HL-60 (cell line): ENCODE measurements around the gene NFKBIB.

Experiments used
- DNase-seq, 2 experiments: peaks; one replicate each; pipeline ENCODE4 v3.0.0-alpha.2; 2010 to 2020; ENCODE audit warnings: low read depth in 1 of 2, low spot score in 1 of 2
- H3K27ac ChIP-seq: fragments of 250-450 bp; sonication (Bioruptor Pico); replicated peaks from 2 replicates; pipeline ENCODE4 v1.5.1; 2020; ENCODE audit warnings: mild to moderate bottlenecking, moderate library complexity
- H3K27me3 ChIP-seq: fragments of 250-450 bp; sonication (Bioruptor Pico); 2 replicates; pipeline ENCODE4 v1.5.1; 2021; ENCODE audit warnings: mild to moderate bottlenecking, moderate library complexity; ENCODE audit not compliant: insufficient read depth, poor library complexity, severe bottlenecking
- H3K4me3 ChIP-seq: replicated peaks from 2 replicates; pipeline ENCODE4 v1.5.1; 2011; ENCODE audit warnings: mild to moderate bottlenecking, control low read depth, low read length; ENCODE audit not compliant: insufficient read depth
- GABPA ChIP-seq: IDR thresholded peaks from 2 replicates; pipeline ENCODE4 v1.6.1; 2012; ENCODE audit warnings: low read depth
- POLR2AphosphoS5 ChIP-seq: IDR thresholded peaks from 2 replicates; pipeline ENCODE4 v1.6.1; 2012; ENCODE audit warnings: low read depth
- SPI1 ChIP-seq: IDR thresholded peaks from 2 replicates; pipeline ENCODE4 v1.6.1; 2012; ENCODE audit warnings: low read depth, mild to moderate bottlenecking, borderline replicate concordance
- TF ChIP-seq, protein P1 (sequence below): IDR thresholded peaks from 2 replicates; pipeline ENCODE4 v1.6.1; 2012; ENCODE audit warnings: low read depth; ENCODE audit not compliant: insufficient replicate concordance
- TF ChIP-seq, protein P2 (sequence below): IDR thresholded peaks from one replicate; pipeline ENCODE4 v1.5.1; 2011; ENCODE audit warnings: low read length, control low read depth, inconsistent platforms; ENCODE audit not compliant: insufficient read depth

Gene NFKBIB

DNA sequence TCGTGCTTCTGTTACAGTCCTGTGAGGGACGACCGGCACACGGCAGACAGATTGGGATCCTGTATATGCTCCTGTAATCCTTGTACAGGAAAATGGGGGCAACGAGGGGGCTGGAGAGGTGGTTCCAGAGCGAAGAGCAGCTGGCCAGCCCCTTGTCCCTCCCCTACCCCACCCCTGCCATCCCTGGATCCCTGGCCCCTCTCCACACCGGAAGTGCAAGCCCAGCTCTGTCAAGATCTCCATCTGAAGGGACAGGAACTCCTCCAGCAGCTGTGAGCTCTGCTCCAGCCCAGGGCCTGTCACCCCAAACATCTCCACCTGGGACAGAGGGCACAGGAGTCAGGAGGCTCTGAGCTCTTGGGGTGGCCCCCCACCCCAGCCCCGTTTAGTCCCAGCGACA lies 17.7 kb downstream of the NFKBIB start:
- Histone ChIP-seq H3K27me3 (no peaks in the 10 kb centered on the region), H3K27ac (no peak overlapping the region), H3K4me3 (no peak overlapping the region)
- no peak for TF ChIP-seq POLR2AphosphoS5
- DNase-seq: no peak

DNA sequence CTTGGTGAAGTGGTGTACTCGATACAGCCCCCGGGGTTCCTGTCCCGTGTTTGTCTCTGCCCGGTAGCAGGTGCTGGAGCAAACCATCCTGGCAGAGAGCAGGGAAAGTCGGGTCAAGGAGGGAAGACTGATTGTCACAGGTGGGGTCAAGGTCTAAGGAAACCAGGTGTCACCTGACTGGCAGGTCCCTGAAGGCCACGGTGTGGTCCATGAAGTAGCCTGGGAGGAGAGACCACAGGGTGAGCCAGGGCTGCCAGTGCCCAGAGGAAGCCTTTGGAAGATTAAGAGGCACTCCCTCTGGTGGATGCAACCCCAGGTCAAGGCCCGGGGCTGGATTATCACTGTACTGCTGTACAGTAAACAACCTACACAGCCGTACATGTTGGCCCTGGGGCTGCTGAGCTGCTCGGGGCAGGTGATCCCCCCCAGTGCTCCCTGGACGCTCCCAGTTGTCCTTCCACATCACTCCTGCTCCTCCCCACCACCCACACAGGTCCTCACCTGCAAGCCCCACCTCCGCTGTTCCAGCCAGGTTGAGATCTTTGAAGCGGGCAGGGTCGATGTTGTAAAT lies 18.2 kb downstream of the NFKBIB start:
- no peaks in the 10 kb centered on the region for H3K27me3 ChIP-seq
- TF ChIP-seq, protein P1, sequence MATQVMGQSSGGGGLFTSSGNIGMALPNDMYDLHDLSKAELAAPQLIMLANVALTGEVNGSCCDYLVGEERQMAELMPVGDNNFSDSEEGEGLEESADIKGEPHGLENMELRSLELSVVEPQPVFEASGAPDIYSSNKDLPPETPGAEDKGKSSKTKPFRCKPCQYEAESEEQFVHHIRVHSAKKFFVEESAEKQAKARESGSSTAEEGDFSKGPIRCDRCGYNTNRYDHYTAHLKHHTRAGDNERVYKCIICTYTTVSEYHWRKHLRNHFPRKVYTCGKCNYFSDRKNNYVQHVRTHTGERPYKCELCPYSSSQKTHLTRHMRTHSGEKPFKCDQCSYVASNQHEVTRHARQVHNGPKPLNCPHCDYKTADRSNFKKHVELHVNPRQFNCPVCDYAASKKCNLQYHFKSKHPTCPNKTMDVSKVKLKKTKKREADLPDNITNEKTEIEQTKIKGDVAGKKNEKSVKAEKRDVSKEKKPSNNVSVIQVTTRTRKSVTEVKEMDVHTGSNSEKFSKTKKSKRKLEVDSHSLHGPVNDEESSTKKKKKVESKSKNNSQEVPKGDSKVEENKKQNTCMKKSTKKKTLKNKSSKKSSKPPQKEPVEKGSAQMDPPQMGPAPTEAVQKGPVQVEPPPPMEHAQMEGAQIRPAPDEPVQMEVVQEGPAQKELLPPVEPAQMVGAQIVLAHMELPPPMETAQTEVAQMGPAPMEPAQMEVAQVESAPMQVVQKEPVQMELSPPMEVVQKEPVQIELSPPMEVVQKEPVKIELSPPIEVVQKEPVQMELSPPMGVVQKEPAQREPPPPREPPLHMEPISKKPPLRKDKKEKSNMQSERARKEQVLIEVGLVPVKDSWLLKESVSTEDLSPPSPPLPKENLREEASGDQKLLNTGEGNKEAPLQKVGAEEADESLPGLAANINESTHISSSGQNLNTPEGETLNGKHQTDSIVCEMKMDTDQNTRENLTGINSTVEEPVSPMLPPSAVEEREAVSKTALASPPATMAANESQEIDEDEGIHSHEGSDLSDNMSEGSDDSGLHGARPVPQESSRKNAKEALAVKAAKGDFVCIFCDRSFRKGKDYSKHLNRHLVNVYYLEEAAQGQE: no peak
- TF ChIP-seq SPI1 (no peak), GABPA (no peak), POLR2AphosphoS5 (no peak)
- TF ChIP-seq, protein P2, sequence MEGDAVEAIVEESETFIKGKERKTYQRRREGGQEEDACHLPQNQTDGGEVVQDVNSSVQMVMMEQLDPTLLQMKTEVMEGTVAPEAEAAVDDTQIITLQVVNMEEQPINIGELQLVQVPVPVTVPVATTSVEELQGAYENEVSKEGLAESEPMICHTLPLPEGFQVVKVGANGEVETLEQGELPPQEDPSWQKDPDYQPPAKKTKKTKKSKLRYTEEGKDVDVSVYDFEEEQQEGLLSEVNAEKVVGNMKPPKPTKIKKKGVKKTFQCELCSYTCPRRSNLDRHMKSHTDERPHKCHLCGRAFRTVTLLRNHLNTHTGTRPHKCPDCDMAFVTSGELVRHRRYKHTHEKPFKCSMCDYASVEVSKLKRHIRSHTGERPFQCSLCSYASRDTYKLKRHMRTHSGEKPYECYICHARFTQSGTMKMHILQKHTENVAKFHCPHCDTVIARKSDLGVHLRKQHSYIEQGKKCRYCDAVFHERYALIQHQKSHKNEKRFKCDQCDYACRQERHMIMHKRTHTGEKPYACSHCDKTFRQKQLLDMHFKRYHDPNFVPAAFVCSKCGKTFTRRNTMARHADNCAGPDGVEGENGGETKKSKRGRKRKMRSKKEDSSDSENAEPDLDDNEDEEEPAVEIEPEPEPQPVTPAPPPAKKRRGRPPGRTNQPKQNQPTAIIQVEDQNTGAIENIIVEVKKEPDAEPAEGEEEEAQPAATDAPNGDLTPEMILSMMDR: no peak
- H3K4me3 ChIP-seq: no peak overlapping the region
- peak in 1 of 2 experiments; percentile 7 for DNase-seq
- no peak overlapping the region for H3K27ac ChIP-seq

DNA sequence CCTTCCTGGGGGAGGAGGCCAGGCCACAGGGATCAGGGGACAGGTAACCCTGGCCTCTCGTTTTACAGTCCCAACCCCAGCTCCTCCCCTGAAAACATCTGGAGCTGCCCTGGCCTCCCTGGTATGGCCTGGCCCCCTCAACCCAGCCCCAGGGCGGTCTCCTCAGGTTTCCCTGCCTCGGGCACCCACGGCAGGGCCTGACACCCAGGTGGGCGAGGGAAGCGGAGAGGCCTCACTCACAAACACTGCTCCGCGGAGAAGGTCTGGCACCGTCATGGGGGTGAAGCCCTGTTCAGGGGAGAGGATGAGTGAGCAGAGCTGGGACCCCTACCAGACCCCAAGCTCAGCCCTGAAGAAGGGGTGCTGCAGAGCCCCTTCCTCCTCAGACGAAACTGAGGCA lies 18.8 kb downstream of the NFKBIB start:
- no peak overlapping the region for H3K27ac ChIP-seq
- no peaks in the 10 kb centered on the region for H3K27me3 ChIP-seq
- DNase-seq: no peak
- TF ChIP-seq GABPA (no peak), SPI1 (no peak), POLR2AphosphoS5 (no peak)
- TF ChIP-seq, protein P1: no peak
- TF ChIP-seq, protein P2: no peak
- no peak overlapping the region for H3K4me3 ChIP-seq

DNA sequence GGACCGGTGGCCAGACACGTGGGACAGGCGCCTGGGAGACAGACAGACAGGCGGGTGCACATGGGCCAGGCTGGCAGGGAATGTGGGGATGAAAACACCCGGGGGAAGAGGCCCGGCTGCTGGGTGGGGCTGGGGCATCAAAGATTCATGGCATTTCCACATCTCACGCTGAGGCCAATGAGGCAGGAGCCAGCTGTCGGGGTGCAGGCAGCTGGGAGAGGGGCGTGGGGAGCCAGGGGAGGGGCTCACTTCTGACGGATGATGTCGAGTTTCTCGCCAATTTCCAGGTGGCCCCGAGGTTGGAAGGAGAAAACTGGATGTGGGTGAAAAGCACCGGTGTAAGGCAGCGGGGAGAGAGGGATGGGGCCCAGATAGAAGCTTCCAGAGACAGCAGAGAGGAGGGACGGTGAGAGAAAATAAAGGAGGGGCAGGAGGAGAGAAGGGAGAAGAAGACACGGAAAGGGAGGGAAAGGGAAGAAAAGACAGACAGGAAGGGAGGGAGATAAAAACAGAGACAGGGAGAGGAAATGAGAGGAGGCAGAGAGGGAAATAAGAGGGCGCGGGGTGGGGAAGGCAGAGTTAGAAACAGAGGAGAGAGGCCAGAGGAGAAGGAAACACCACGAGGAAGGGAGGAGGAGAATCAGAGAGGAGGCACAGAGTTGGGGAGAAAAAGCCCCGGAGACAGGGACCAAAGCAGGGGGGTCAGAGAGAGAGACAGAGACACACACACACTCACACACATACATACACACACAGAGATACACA lies 20.2 kb downstream of the NFKBIB start:
- Histone ChIP-seq H3K27me3 (no peaks in the 10 kb centered on the region), H3K27ac (no peak overlapping the region), H3K4me3 (no peak overlapping the region)
- TF ChIP-seq, protein P2: no peak
- TF ChIP-seq POLR2AphosphoS5 (no peak), SPI1 (no peak), GABPA (no peak)
- TF ChIP-seq, protein P1: no peak
- no peak for DNase-seq
